Mucosa of stomach (tissue), 1 donor: ENCODE measurements around the gene SSH3.
A peak's percentile ranks its signal among the peaks of the same experiment; 100 is the strongest.
"Not testable (repeated sequence)": the region's sequence is repeated elsewhere in the genome, so short reads cannot be mapped to it uniquely, and the experiment has no call there.

ENCODE experiments used
- H3K27me3 ChIP-seq: one replicate; pipeline ENCODE4 v1.7.0; 2013; ENCODE audit warnings: mild to moderate bottlenecking, low read length; ENCODE audit not compliant: control insufficient read depth, insufficient read depth
- H3K36me3 ChIP-seq: one replicate; pipeline ENCODE4 v1.7.0; 2013; ENCODE audit warnings: low read length; ENCODE audit not compliant: control insufficient read depth, insufficient read depth
- H3K4me1 ChIP-seq: one replicate; pipeline ENCODE4 v1.7.0; 2013; ENCODE audit warnings: mild to moderate bottlenecking, low read length; ENCODE audit not compliant: control insufficient read depth, insufficient read depth
- H3K4me3 ChIP-seq: one replicate; pipeline ENCODE4 v1.7.0; 2013; ENCODE audit warnings: low read length
- H3K9ac ChIP-seq: one replicate; pipeline ENCODE4 v1.7.0; 2013; ENCODE audit warnings: mild to moderate bottlenecking, low read length, moderate library complexity
- H3K9me3 ChIP-seq: one replicate; pipeline ENCODE4 v1.7.0; 2013; ENCODE audit warnings: mild to moderate bottlenecking, low read length, moderate library complexity; ENCODE audit not compliant: control insufficient read depth
- donor health status: Pancreatic carcinoma.

The SSH3 gene

GRCh38 chr11:67303132-67303834 is at the start of gene SSH3:
TSS of gene SSH3 (plus strand) at chr11:67303530. CDS start at chr11:67303626, 96 bp downstream.
- no peaks in the 10 kb centered on the region for H3K27me3 ChIP-seq
- H3K36me3 ChIP-seq, result peaks cover 28% of the 10 kb centered on the region
- no peaks in the 10 kb centered on the region for H3K9me3 ChIP-seq
- H3K4me3 ChIP-seq, result peak within 1 kb of the TSS; percentile 87
- peak within 1 kb of the TSS; percentile 89 for H3K9ac ChIP-seq
- peaks cover 25% of the 10 kb centered on the region for H3K4me1 ChIP-seq

DNA sequence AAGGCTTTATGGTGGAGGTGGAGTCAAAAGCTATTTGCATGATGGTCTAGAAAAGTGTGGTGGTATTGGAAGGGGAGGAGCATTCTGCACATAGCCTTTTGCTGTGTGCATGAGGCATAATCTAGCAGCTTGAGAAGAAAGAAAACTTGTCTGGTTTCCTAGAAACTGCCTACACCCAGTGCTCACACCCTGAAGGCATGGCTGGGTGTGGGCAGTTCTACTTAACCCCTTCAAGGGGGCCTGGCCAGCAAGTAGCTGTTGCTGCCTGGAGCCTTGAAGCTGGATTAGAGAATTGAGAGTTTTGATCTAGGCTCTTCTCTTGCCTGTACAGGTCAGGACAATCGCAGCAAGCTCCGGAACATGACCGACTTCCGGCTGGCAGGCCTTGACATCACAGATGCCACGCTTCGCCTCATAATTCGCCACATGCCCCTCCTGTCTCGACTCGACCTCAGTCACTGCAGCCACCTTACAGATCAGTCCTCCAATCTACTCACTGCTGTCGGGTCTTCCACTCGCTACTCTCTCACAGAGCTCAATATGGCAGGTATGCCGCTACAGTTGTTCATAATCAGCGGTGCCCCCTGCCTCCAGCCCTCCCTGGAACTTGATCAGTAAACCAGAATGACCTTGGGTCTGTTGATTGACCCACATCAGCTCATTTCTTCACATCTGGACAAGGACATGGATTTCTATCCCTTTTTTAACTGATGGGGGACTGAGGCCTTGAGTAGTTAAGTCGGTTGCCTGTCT is 49.3 kb upstream of the SSH3 start:
- H3K4me3 ChIP-seq, result no peak overlapping the region
- no peak overlapping the region for H3K9ac ChIP-seq
- H3K27me3 ChIP-seq, result no peaks in the 10 kb centered on the region
- peaks cover 42% of the 10 kb centered on the region for H3K36me3 ChIP-seq
- no peaks in the 10 kb centered on the region for H3K9me3 ChIP-seq
- peaks cover 28% of the 10 kb centered on the region for H3K4me1 ChIP-seq

DNA sequence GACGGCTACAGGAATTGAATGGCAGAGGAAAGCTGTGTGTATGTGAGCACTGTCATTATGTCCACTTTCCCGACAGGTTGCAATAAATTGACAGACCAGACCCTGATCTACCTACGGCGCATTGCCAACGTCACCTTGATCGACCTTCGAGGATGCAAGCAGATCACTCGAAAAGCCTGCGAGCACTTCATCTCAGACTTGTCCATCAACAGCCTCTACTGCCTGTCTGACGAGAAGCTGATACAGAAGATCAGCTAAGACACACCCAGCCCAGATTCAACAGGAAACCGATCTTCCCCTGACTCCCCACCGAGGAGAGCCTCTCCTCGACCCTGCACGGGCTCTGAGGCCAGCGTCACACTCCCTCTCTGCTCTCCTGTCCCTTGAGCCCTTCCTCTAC is 48.5 kb upstream of the SSH3 start:
- no peaks in the 10 kb centered on the region for H3K9me3 ChIP-seq
- H3K27me3 ChIP-seq, result no peaks in the 10 kb centered on the region
- H3K36me3 ChIP-seq, result peaks cover 42% of the 10 kb centered on the region
- no peak overlapping the region for H3K4me3 ChIP-seq
- peaks cover 28% of the 10 kb centered on the region for H3K4me1 ChIP-seq
- H3K9ac ChIP-seq, result no peak overlapping the region

DNA sequence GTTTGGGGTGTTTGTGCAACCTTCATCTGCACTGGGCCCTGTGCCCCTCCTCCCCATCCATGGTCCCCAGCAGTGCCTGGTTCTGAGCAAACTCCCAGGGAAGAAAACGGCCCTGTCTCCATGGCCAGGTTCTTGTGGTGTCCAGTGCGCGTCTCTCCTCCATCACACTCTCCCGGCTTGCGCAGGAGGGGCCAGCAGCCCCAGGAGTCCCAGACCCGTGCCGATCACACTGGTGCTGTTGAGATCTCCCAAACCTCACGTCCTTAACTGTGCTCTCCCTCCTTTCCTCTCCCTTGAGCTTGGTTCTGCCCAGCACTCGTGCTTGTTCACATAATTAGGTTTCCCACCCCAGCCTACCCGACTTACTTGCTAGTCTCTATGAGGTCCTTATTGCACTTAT is 48.0 kb upstream of the SSH3 start:
- Histone ChIP-seq H3K4me1 (peaks cover 28% of the 10 kb centered on the region), H3K36me3 (peaks cover 39% of the 10 kb centered on the region), H3K4me3 (no peak overlapping the region), H3K9ac (no peak overlapping the region), H3K9me3 (no peaks in the 10 kb centered on the region), H3K27me3 (no peaks in the 10 kb centered on the region)

DNA sequence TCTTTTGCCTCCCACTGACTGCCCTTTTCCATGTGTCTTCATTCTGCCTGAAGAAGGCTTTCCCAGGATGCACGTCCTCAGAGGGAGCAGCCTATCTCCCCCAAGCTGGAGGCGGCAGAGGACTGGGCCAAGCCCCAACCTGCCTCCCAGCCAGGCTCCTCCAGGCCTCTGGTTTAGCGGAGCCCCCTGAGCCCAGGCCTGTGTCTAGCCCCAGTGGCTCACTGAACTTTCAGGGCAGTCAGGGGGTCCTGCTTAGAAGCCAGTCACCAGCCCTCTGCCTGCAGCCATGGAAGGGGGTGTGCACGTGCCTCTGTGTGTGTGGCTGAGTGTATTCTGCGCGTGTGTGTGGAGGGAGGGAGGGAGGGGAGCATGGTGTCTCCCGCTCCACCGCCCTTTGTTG is 47.5 kb upstream of the SSH3 start:
- no peaks in the 10 kb centered on the region for H3K27me3 ChIP-seq
- peaks cover 28% of the 10 kb centered on the region for H3K4me1 ChIP-seq
- no peak overlapping the region for H3K4me3 ChIP-seq
- no peaks in the 10 kb centered on the region for H3K9me3 ChIP-seq
- H3K9ac ChIP-seq, result no peak overlapping the region
- peaks cover 36% of the 10 kb centered on the region for H3K36me3 ChIP-seq

- no peaks in the 10 kb centered on the region for H3K27me3 ChIP-seq
- H3K9ac ChIP-seq, result no peak overlapping the region
- no peaks in the 10 kb centered on the region for H3K9me3 ChIP-seq
- peaks cover 31% of the 10 kb centered on the region for H3K36me3 ChIP-seq
- H3K4me3 ChIP-seq, result no peak overlapping the region
- peaks cover 28% of the 10 kb centered on the region for H3K4me1 ChIP-seq
Measured at GRCh38 chr11:67256477-67257135, 46.7 kb upstream of the SSH3 start.

DNA sequence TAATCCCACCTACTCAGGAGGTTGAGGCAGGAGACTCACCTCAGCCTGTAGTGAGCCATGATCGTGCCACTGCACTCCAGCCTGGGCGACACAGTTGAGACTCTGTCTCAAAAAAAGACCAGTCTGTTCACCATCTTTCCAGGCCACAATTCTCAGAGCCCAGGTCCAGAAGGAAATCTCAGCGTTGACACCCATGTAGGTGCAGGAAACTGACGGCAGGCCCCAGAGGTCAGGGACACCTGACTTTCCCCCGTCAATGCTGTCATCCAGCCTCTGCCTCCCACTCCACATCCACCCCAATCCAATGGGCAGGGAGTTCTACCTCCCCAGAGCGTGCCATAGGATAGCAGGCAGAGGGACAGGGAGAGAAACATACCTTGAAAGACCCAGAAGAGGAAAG is 42.9 kb upstream of the SSH3 start:
- H3K4me1 ChIP-seq, result peaks cover 16% of the 10 kb centered on the region
- H3K9me3 ChIP-seq, result no peaks in the 10 kb centered on the region
- no peaks in the 10 kb centered on the region for H3K27me3 ChIP-seq
- H3K4me3 ChIP-seq, result no peak overlapping the region
- no peak overlapping the region for H3K9ac ChIP-seq
- peaks cover 5% of the 10 kb centered on the region for H3K36me3 ChIP-seq

GRCh38 chr11:67260885-67261639 is 42.3 kb upstream of the SSH3 start:
- H3K4me3 ChIP-seq, H3K36me3 ChIP-seq, H3K27me3 ChIP-seq, H3K9me3 ChIP-seq: not testable (repeated sequence)
- Histone ChIP-seq H3K9ac (peak overlapping the region; percentile 52), H3K4me1 (peaks cover 22% of the 10 kb centered on the region)

DNA sequence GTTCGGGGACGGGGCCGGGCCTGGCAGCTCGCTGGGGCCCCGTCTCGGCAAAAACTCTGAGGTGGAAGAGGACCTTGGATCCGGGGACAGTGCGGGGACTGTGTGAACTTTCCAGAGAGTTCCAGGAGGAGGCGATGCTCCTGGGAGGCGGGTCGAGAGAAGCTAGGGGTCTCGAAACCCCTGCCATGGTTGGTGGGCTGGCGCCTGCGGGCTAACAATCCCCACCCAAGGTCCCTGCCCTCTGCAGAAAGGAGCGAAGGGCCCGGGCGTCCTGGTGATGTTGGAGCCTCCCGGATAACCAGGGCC is 41.7 kb upstream of the SSH3 start:
- no peak overlapping the region for H3K9ac ChIP-seq
- H3K27me3 ChIP-seq, result no peaks in the 10 kb centered on the region
- no peak overlapping the region for H3K4me3 ChIP-seq
- no peaks in the 10 kb centered on the region for H3K36me3 ChIP-seq
- peaks cover 22% of the 10 kb centered on the region for H3K4me1 ChIP-seq
- H3K9me3 ChIP-seq, result no peaks in the 10 kb centered on the region

DNA sequence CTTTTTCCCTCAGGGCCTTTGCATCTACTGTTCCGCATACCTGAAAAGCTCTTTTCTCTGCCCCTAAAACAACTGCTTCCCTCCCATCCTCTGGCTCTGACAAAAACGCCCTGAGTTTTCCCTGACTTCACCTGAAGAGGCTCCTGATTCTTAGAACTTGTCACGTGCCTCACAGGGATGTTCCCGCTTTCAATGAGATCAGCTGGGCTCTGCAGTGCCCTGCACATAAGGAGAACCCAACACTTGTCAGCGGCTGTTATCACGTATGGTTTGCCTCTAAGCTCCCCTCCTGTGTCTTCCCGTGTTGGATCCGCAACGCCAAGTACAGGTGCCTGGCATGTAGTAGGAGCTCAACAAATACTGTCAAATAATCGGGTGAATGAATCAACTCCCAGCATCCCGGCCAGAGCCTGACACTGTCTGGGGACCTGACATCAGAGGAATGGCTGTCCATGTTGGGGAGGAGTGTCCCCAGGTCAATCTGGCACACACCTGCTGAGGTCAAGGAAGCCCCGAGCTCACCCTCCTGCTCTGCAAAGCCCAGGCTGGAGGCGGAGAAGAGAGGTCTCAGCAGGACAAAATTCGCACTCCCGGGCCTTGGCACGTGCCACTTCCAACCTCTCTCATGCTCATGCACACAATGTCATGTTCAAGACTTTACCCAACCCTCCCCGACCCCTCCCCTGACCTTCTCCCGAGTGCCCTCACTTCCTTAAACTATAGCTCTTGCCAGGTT is 41.2 kb upstream of the SSH3 start:
- no peaks in the 10 kb centered on the region for H3K9me3 ChIP-seq
- no peak overlapping the region for H3K4me3 ChIP-seq
- no peaks in the 10 kb centered on the region for H3K27me3 ChIP-seq
- no peak overlapping the region for H3K9ac ChIP-seq
- no peaks in the 10 kb centered on the region for H3K36me3 ChIP-seq
- H3K4me1 ChIP-seq, result peaks cover 22% of the 10 kb centered on the region

- no peaks in the 10 kb centered on the region for H3K27me3 ChIP-seq
- no peak overlapping the region for H3K4me3 ChIP-seq
- H3K9ac ChIP-seq, result no peak overlapping the region
- H3K9me3 ChIP-seq, result no peaks in the 10 kb centered on the region
- no peaks in the 10 kb centered on the region for H3K36me3 ChIP-seq
- peaks cover 28% of the 10 kb centered on the region for H3K4me1 ChIP-seq
Measured at GRCh38 chr11:67262731-67263675, 40.3 kb upstream of the SSH3 start.
